Osteoblast (primary cell): Measurements from ENCODE around the gene CLMP. TPM values are rescaled to one million over a fixed set of nuclear protein-coding genes. Genes with fewer than 3 reads are reported as not detected.

Experiments
- DNase-seq: peaks from one replicate; pipeline ENCODE4 v3.0.0; 2011; ENCODE audit warnings: low spot score, mixed read lengths; ENCODE audit not compliant: insufficient read length; ENCODE audit errors: missing footprints
- H2AFZ ChIP-seq: 2 replicates; pipeline ENCODE4 v1.6.0; 2011; ENCODE audit warnings: mild to moderate bottlenecking, low read length
- H3K27ac ChIP-seq: 2 replicates; pipeline ENCODE4 v1.5.1; 2011; ENCODE audit warnings: mild to moderate bottlenecking, low read depth, low read length, moderate library complexity
- H3K27me3 ChIP-seq: 2 replicates; pipeline ENCODE4 v1.6.0; 2012; ENCODE audit warnings: mild to moderate bottlenecking, control low read depth, inconsistent platforms, low read length, moderate library complexity; ENCODE audit not compliant: insufficient read depth
- H3K36me3 ChIP-seq: 2 replicates; pipeline ENCODE4 v1.5.1; 2011; ENCODE audit warnings: mild to moderate bottlenecking, low read length, control low read depth, moderate library complexity; ENCODE audit not compliant: insufficient read depth
- H3K4me1 ChIP-seq: 2 replicates; pipeline ENCODE4 v1.5.1; 2011; ENCODE audit warnings: mild to moderate bottlenecking, low read length, control low read depth, moderate library complexity; ENCODE audit not compliant: insufficient read depth
- H3K4me2 ChIP-seq: 2 replicates; pipeline ENCODE4 v1.6.0; 2011; ENCODE audit warnings: mild to moderate bottlenecking, low read length; ENCODE audit not compliant: insufficient read depth
- H3K4me3 ChIP-seq: fragments of 200-600 bp; sonication (generic); 3 replicates; pipeline ENCODE4 v1.5.1; 2012; ENCODE audit warnings: mild to moderate bottlenecking, low read length, inconsistent platforms; ENCODE audit not compliant: insufficient read depth
- H3K79me2 ChIP-seq: 2 replicates; pipeline ENCODE4 v1.6.0; 2012; ENCODE audit warnings: mild to moderate bottlenecking, low read length, control low read depth, inconsistent platforms; ENCODE audit not compliant: insufficient read depth
- H3K9me3 ChIP-seq: 2 replicates; pipeline ENCODE4 v1.5.1; 2011; ENCODE audit warnings: low read depth, low read length, control low read depth
- H4K20me1 ChIP-seq: 2 replicates; pipeline ENCODE4 v1.6.0; 2012; ENCODE audit warnings: mild to moderate bottlenecking, low read length, control low read depth; ENCODE audit not compliant: insufficient read depth
- CTCF ChIP-seq: IDR thresholded peaks from 2 replicates; pipeline ENCODE4 v1.5.1; 2011; ENCODE audit warnings: mild to moderate bottlenecking, low read depth, low read length, moderate library complexity; ENCODE audit errors: extremely low read depth
- total RNA-seq: library from RNA; depleted of rRNA; stranded (reverse); fragments of >200 nt; gene quantifications from 2 replicates; pipeline ENCODE4 v1.2.3, GENCODE V29; 2012

CLMP gene
- total RNA-seq, 1 donor, result 210 TPM

- Histone ChIP-seq H3K9me3 (no peaks in the 10 kb centered on the region), H3K4me1 (peaks cover 32% of the 10 kb centered on the region), H3K79me2 (peaks cover 85% of the 10 kb centered on the region), H3K27me3 (no peaks in the 10 kb centered on the region), H3K36me3 (peaks cover 5% of the 10 kb centered on the region), H3K27ac (peak overlapping the region; percentile 32), H3K4me3 (no peak overlapping the region), H3K4me2 (no peak overlapping the region), H4K20me1 (peaks cover 19% of the 10 kb centered on the region), H2AFZ (no peak overlapping the region)
- DNase-seq, result no peak
- no peak for TF ChIP-seq CTCF
Measured at GRCh38 chr11:123104697-123105096, 90.4 kb downstream of the CLMP start.

GRCh38 chr11:123103326-123103980, 91.6 kb downstream of the CLMP start:
- H3K4me2 ChIP-seq, result no peak overlapping the region
- H2AFZ ChIP-seq, result no peak overlapping the region
- peaks cover 86% of the 10 kb centered on the region for H3K79me2 ChIP-seq

GRCh38 chr11:123100379-123101085, 94.5 kb downstream of the CLMP start:
- H3K4me2 ChIP-seq, result peak overlapping the region; percentile 23
- no peak for TF ChIP-seq CTCF
- H4K20me1 ChIP-seq, result peaks cover 19% of the 10 kb centered on the region
- no peaks in the 10 kb centered on the region for H3K27me3 ChIP-seq
- no peak overlapping the region for H3K4me3 ChIP-seq
- peaks cover 26% of the 10 kb centered on the region for H3K36me3 ChIP-seq
- H3K27ac ChIP-seq, result peak overlapping the region; percentile 31
- no peak overlapping the region for H2AFZ ChIP-seq
- no peaks in the 10 kb centered on the region for H3K9me3 ChIP-seq
- peaks cover 83% of the 10 kb centered on the region for H3K79me2 ChIP-seq
- peaks cover 23% of the 10 kb centered on the region for H3K4me1 ChIP-seq
- peak; percentile 72 for DNase-seq

More at GRCh38 chr11:123103326-123103980, 91.6 kb downstream of the CLMP start:
- no peaks in the 10 kb centered on the region for H3K27me3 ChIP-seq
- TF ChIP-seq CTCF, result peak; percentile 76
- H3K27ac ChIP-seq, result peak overlapping the region; percentile 7
- peak; percentile 91 for DNase-seq
- peaks cover 32% of the 10 kb centered on the region for H3K4me1 ChIP-seq
- H3K36me3 ChIP-seq, result peaks cover 5% of the 10 kb centered on the region
- H3K9me3 ChIP-seq, result no peaks in the 10 kb centered on the region
- H3K4me3 ChIP-seq, result no peak overlapping the region
- peaks cover 16% of the 10 kb centered on the region for H4K20me1 ChIP-seq

- no peak for TF ChIP-seq CTCF
- Histone ChIP-seq H4K20me1 (peaks cover 19% of the 10 kb centered on the region), H2AFZ (no peak overlapping the region), H3K27me3 (no peaks in the 10 kb centered on the region), H3K79me2 (peaks cover 84% of the 10 kb centered on the region), H3K4me1 (peaks cover 16% of the 10 kb centered on the region), H3K36me3 (peaks cover 42% of the 10 kb centered on the region), H3K4me2 (no peak overlapping the region), H3K4me3 (no peak overlapping the region), H3K9me3 (no peaks in the 10 kb centered on the region), H3K27ac (no peak overlapping the region)
- DNase-seq, result no peak
Measured at GRCh38 chr11:123098990-123099389, 96.1 kb downstream of the CLMP start.
